B cell (primary cell): ENCODE data around the gene EFNA5.

Source experiments
- CTCF ChIP-seq: fragments of 200-600 bp; IDR thresholded peaks from one replicate; pipeline ENCODE4 v1.8.0; 2022; ENCODE audit warnings: antibody characterized with exemption, mild to moderate bottlenecking
- EZH2 ChIP-seq: IDR thresholded peaks from 2 replicates; pipeline ENCODE4 v1.6.1; 2012; ENCODE audit warnings: borderline replicate concordance, low read depth, mild to moderate bottlenecking, moderate library complexity, low read length; ENCODE audit not compliant: insufficient read depth, poor library complexity, severe bottlenecking

- TF ChIP-seq CTCF (no peak), EZH2 (no peak)
Observed at GRCh38 chr5:107651325-107651724, 19.4 kb downstream of the EFNA5 start.
